MCF 10A (cell line): Measurements from ENCODE around the gene LRRC74A. TPM values are rescaled to one million over a fixed set of nuclear protein-coding genes. Genes with fewer than 3 reads are reported as not detected.

Source experiments
- Bru-seq: library from RNA; stranded (reverse); fragments of 400-500 nt; gene quantifications from one replicate; lab custom pipeline; 2021; lab: Mats Ljungman, UMichigan
- BruChase-seq, 2 experiments: library from RNA; stranded (reverse); fragments of 400-500 nt; gene quantifications; one replicate each; lab custom pipeline; 2021; lab: Mats Ljungman, UMichigan
- BruUV-seq: library from RNA; stranded (reverse); fragments of 400-500 nt; replicated peaks from 2 replicates; lab custom pipeline; 2021; lab: Mats Ljungman, UMichigan
- CTCF ChIA-PET: fragments of 300-600 bp; sonication (Branson Sonifier 250); formaldehyde crosslinking; extraction: SDS; loops from one replicate; lab custom pipeline; 2021; ENCODE audit warnings: antibody characterized with exemption, inconsistent platforms; lab: Yijun Ruan, JAX
- POLR2A ChIA-PET: fragments of 300-600, 350-650 bp; sonication (Branson Sonifier 250); formaldehyde crosslinking; extraction: SDS; loops from one replicate; lab custom pipeline; 2020; ENCODE audit warnings: antibody characterized with exemption, inconsistent platforms; lab: Yijun Ruan, JAX
- DNase-seq: peaks from one replicate; pipeline ENCODE4 v3.0.0-alpha.2; 2018; ENCODE audit not compliant: unreplicated experiment
- H3K27ac Mint-ChIP-seq: one replicate; pipeline ENCODE4 v1.8.0; 2022; ENCODE audit warnings: mild to moderate bottlenecking, low read depth, mixed read lengths; ENCODE audit not compliant: unreplicated experiment
- H3K27me3 Mint-ChIP-seq: one replicate; pipeline ENCODE4 v1.8.0; 2022; ENCODE audit warnings: mixed read lengths; ENCODE audit not compliant: insufficient read depth, unreplicated experiment
- H3K36me3 Mint-ChIP-seq: one replicate; pipeline ENCODE4 v1.8.0; 2022; ENCODE audit warnings: mild to moderate bottlenecking, moderate library complexity, mixed read lengths; ENCODE audit not compliant: insufficient read depth, unreplicated experiment
- H3K4me1 Mint-ChIP-seq: one replicate; pipeline ENCODE4 v1.8.0; 2022; ENCODE audit warnings: mixed read lengths; ENCODE audit not compliant: insufficient read depth, unreplicated experiment
- H3K4me3 Mint-ChIP-seq: one replicate; pipeline ENCODE4 v1.8.0; 2022; ENCODE audit warnings: mild to moderate bottlenecking, moderate library complexity, mixed read lengths; ENCODE audit not compliant: unreplicated experiment
- H3K9me3 Mint-ChIP-seq: one replicate; pipeline ENCODE4 v1.8.0; 2022; ENCODE audit warnings: mixed read lengths; ENCODE audit not compliant: unreplicated experiment
- CTCF ChIP-seq: fragments of 200-600 bp; IDR thresholded peaks from one replicate; pipeline ENCODE4 v1.8.0; 2022; ENCODE audit warnings: antibody characterized with exemption, mild to moderate bottlenecking; ENCODE audit not compliant: unreplicated experiment
- intact Hi-C: fragments of 100-400 bp; cut with micrococcal nuclease; formaldehyde crosslinking; loops from 2 replicates; pipeline ENCODE4 v1.14.1; 2022
- long read RNA-seq: library from polyadenylated mRNA; stranded (forward); transcript quantifications from one replicate; pipeline ENCODE4 v2.0.0, GENCODE V29; 2022
- total RNA-seq: library from RNA; stranded (reverse); gene quantifications from 2 replicates; pipeline ENCODE4 v1.2.3, GENCODE V29; 2022

Gene LRRC74A
- total RNA-seq (not detected in 2 replicates), Bru-seq, nascent RNA (not detected), BruChase-seq, experiment 1, labeled RNA remaining after a 6-hour chase (not detected), BruChase-seq, experiment 2, labeled RNA remaining after a 2-hour chase (not detected)
- long read RNA-seq = 0 reads

DNA sequence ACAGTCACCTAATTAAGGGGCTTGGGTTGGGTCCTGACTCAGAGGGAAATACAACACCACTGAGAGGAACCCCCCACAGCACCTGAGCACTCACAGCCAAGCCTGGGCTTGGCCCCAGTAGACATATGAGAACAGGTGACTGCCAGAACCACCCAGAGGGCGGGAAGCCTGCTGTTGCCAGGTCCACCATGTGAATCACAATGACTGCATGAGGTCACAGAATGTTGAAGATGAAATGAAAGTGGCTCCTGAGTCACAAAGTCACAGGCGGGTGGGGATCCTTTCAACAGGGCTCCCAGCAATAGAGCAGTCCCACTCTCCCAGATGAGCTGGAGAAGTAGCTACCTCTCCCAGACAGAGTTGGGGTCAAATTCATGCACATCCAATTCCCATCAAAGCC lies at the start of gene LRRC74A:
TSS of gene LRRC74A (plus strand) at position 287 of the 400 bp plus-strand sequence. CDS start 290 bp downstream, outside the sequence.
- Mint-ChIP-seq H3K27me3 (peaks cover 32% of the 10 kb centered on the region), H3K36me3 (no peaks in the 10 kb centered on the region), H3K4me3 (no peak within 1 kb of the TSS), H3K4me1 (no peaks in the 10 kb centered on the region), H3K9me3 (no peaks in the 10 kb centered on the region), H3K27ac (no peak within 1 kb of the TSS)
- ChIA-PET CTCF (interaction anchor here (0.6 to 1.1 kb wide), 2 partner anchors 50 to 57 kb away, joined by 3 to 5 read pairs; no protein-coding TSS in a partner anchor), POLR2A (no interaction called here)
- no TSS peak for BruUV-seq
- intact Hi-C loops = no loop called here
- TF ChIP-seq CTCF = no peak
- no peak for DNase-seq

- intact Hi-C loops = no loop called here
- ChIA-PET CTCF (interaction anchor here (0.7 to 1.5 kb wide), 3 partner anchors 13 to 377 kb away, joined by 5 to 6 read pairs (median 5); no protein-coding TSS in a partner anchor), POLR2A (interaction anchor here (0.9 to 1.6 kb wide), 2 partner anchors 8 to 19 kb away, joined by 3 to 4 read pairs; no protein-coding TSS in a partner anchor)
- no TSS peak for BruUV-seq
- no peak for TF ChIP-seq CTCF
- no peaks in the 10 kb centered on the region for H3K27me3 Mint-ChIP-seq
- H3K27ac Mint-ChIP-seq = no peak overlapping the region
- H3K9me3 Mint-ChIP-seq = no peaks in the 10 kb centered on the region
- DNase-seq = no peak
- H3K36me3 Mint-ChIP-seq = peaks cover 10% of the 10 kb centered on the region
- no peak overlapping the region for H3K4me3 Mint-ChIP-seq
- H3K4me1 Mint-ChIP-seq = no peaks in the 10 kb centered on the region
Observed at GRCh38 chr14:76776428-76777251, 49.6 kb upstream of the LRRC74A start.

GRCh38 chr14:76777721-76778120 lies 48.5 kb upstream of the LRRC74A start:
- no peak overlapping the region for H3K4me3 Mint-ChIP-seq
- peaks cover 18% of the 10 kb centered on the region for H3K36me3 Mint-ChIP-seq
- intact Hi-C loops = no loop called here
- no peak overlapping the region for H3K27ac Mint-ChIP-seq
- no TSS peak for BruUV-seq
- CTCF ChIA-PET = no interaction called here
- no peak for TF ChIP-seq CTCF
- no peaks in the 10 kb centered on the region for H3K9me3 Mint-ChIP-seq
- no peak for DNase-seq
- POLR2A ChIA-PET = interaction anchor here (0.9 kb wide), 1 partner anchor 20 kb away, joined by 3 read pairs; no protein-coding TSS in a partner anchor
- H3K4me1 Mint-ChIP-seq = no peaks in the 10 kb centered on the region
- H3K27me3 Mint-ChIP-seq = no peaks in the 10 kb centered on the region
